Epithelial cell of proximal tubule (primary cell): ENCODE measurements around the gene MEIS2. TPM values are rescaled to one million over a fixed set of nuclear protein-coding genes. Genes with fewer than 3 reads are reported as not detected.

ENCODE experiments used
- DNase-seq: peaks from one replicate; pipeline ENCODE4 v3.0.0-alpha.2; 2011; ENCODE audit warnings: low read depth
- H3K4me3 ChIP-seq: 2 replicates; pipeline ENCODE4 v1.5.1; 2011; ENCODE audit warnings: low read depth, mild to moderate bottlenecking, low read length
- CTCF ChIP-seq: conservative IDR thresholded peaks from 2 replicates; pipeline ENCODE4 v1.5.1; 2012; ENCODE audit warnings: low read depth, mild to moderate bottlenecking, low read length
- total RNA-seq: library from RNA; depleted of rRNA; stranded (reverse); fragments of >200 nt; gene quantifications from 2 replicates; pipeline ENCODE4 v1.2.3, GENCODE V29; 2015

MEIS2 gene
- total RNA-seq, 1 donor from 2014 or later, result 14.0 TPM

GRCh38 chr15:37117030-37117429, 16.7 kb upstream of the MEIS2 start:
- no peak for TF ChIP-seq CTCF
- DNase-seq, result no peak
- no peak overlapping the region for H3K4me3 ChIP-seq

- no peak for TF ChIP-seq CTCF
- H3K4me3 ChIP-seq, result no peak overlapping the region
- DNase-seq, result no peak
Observed at GRCh38 chr15:37115538-37115937, 15.2 kb upstream of the MEIS2 start.

- no peak overlapping the region for H3K4me3 ChIP-seq
- no peak for DNase-seq
- no peak for TF ChIP-seq CTCF
Observed at GRCh38 chr15:37112971-37113670, 12.8 kb upstream of the MEIS2 start.

GRCh38 chr15:37112171-37112570, 11.8 kb upstream of the MEIS2 start:
- no peak overlapping the region for H3K4me3 ChIP-seq
- no peak for TF ChIP-seq CTCF
- DNase-seq, result no peak

- H3K4me3 ChIP-seq, result no peak overlapping the region
Observed at GRCh38 chr15:37111427-37111717, 11.0 kb upstream of the MEIS2 start.

GRCh38 chr15:37109872-37110572, 9.7 kb upstream of the MEIS2 start:
- no peak for TF ChIP-seq CTCF

More at GRCh38 chr15:37111427-37111717, 11.0 kb upstream of the MEIS2 start:
- DNase-seq, result no peak
- no peak for TF ChIP-seq CTCF

GRCh38 chr15:37109168-37109871, 9.0 kb upstream of the MEIS2 start:
- TF ChIP-seq CTCF, result no peak
- no peak for DNase-seq
- no peak overlapping the region for H3K4me3 ChIP-seq

More at GRCh38 chr15:37109872-37110572, 9.7 kb upstream of the MEIS2 start:
- no peak overlapping the region for H3K4me3 ChIP-seq
- DNase-seq, result no peak
